ENCODE results near the gene IRAK1BP1. TPM values are rescaled to one million over a fixed set of nuclear protein-coding genes. Genes with fewer than 3 reads are reported as not detected.
A peak's percentile ranks its signal among the peaks of the same experiment; 100 is the strongest.

IRAK1BP1 gene
- total RNA-seq, 1 donor from 2014 or later = 13.8 TPM

GRCh38 chr6:78908621-78909020 lies 41.3 kb downstream of the IRAK1BP1 start:
- Mint-ChIP-seq H3K27me3 (ENCODE audit: unreplicated experiment) (peaks cover 7% of the 10 kb centered on the region), H3K27ac (ENCODE audit: unreplicated experiment) (no peak overlapping the region), H3K4me1 (ENCODE audit: low read depth, unreplicated experiment) (peaks cover 3% of the 10 kb centered on the region), H3K36me3 (ENCODE audit: unreplicated experiment) (peaks cover 9% of the 10 kb centered on the region), H3K9me3 (ENCODE audit: unreplicated experiment) (no peaks in the 10 kb centered on the region), H3K4me3 (ENCODE audit: unreplicated experiment) (no peak overlapping the region)
- no peak for TF ChIP-seq CTCF (IDR thresholded peaks at IDR 0.05; ENCODE audit: partially characterized antibody, unreplicated experiment)
- no peak for DNase-seq

- no peak overlapping the region for H3K27ac Mint-ChIP-seq (ENCODE audit: unreplicated experiment)
- H3K4me1 Mint-ChIP-seq (ENCODE audit: low read depth, unreplicated experiment) = peaks cover 3% of the 10 kb centered on the region
- no peak for TF ChIP-seq CTCF (IDR thresholded peaks at IDR 0.05; ENCODE audit: partially characterized antibody, unreplicated experiment)
- no peak for DNase-seq
- H3K9me3 Mint-ChIP-seq (ENCODE audit: unreplicated experiment) = no peaks in the 10 kb centered on the region
- peaks cover 9% of the 10 kb centered on the region for H3K36me3 Mint-ChIP-seq (ENCODE audit: unreplicated experiment)
- peaks cover 7% of the 10 kb centered on the region for H3K27me3 Mint-ChIP-seq (ENCODE audit: unreplicated experiment)
- peak overlapping the region; percentile 86 for H3K4me3 Mint-ChIP-seq (ENCODE audit: unreplicated experiment)
These were observed 42.0 kb downstream of the IRAK1BP1 start for GRCh38 chr6:78909391-78909790.

DNA sequence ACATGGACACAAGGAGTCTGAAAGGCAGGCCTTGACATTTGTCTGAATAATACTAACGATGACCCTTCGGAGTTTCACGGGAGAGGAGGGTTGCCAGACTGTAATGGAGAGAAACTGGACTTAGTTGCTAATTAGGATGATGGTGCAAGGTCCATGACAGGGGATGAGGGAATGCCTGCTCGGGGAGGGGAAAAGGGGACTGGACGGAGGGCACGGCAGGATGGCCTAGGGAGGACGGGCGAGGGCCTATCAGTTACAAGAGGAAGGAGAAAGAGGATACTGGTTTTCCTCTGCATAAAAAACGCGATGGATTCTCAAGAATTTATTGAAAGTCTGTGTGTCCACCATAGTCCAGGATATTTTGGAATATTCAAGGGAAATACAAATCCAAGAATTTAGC lies 42.7 kb downstream of the IRAK1BP1 start:
- H3K9me3 Mint-ChIP-seq (ENCODE audit: unreplicated experiment) = no peaks in the 10 kb centered on the region
- no peak for DNase-seq
- H3K4me1 Mint-ChIP-seq (ENCODE audit: low read depth, unreplicated experiment) = peaks cover 3% of the 10 kb centered on the region
- peaks cover 9% of the 10 kb centered on the region for H3K36me3 Mint-ChIP-seq (ENCODE audit: unreplicated experiment)
- peak overlapping the region; percentile 86 for H3K4me3 Mint-ChIP-seq (ENCODE audit: unreplicated experiment)
- TF ChIP-seq CTCF (IDR thresholded peaks at IDR 0.05; ENCODE audit: partially characterized antibody, unreplicated experiment) = no peak
- H3K27ac Mint-ChIP-seq (ENCODE audit: unreplicated experiment) = peak overlapping the region; percentile 31
- peaks cover 7% of the 10 kb centered on the region for H3K27me3 Mint-ChIP-seq (ENCODE audit: unreplicated experiment)

DNA sequence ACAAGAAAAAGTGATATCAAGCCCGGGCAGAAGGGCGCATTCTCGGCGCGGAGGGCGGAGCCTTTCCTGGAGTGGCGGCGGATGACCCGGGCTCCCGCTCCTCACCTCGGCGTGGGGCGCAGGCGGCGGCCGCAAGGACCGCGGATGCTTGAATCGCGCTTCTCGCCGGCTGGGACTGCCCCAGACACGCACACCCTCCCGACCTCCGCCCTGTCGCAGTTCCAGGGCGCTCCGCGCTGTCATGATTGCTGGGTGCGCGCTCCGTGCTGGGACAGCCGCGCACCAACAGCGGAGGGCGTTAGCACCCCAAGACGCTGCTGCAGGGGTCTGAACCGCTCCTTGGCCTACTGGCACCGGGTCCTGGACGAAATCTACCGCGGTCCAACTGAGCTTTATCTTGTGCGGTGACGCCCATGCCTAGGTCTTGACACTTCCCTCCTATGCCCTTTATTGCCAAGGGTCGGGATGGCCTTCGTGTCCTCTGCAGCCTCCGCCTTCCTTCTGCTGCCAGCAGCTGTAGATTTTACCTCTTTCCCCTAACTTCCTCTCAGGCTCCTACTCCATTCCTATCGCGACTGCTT lies 43.3 kb downstream of the IRAK1BP1 start:
- peaks cover 3% of the 10 kb centered on the region for H3K4me1 Mint-ChIP-seq (ENCODE audit: low read depth, unreplicated experiment)
- peak overlapping the region; percentile 89 for H3K4me3 Mint-ChIP-seq (ENCODE audit: unreplicated experiment)
- H3K36me3 Mint-ChIP-seq (ENCODE audit: unreplicated experiment) = peaks cover 11% of the 10 kb centered on the region
- H3K27me3 Mint-ChIP-seq (ENCODE audit: unreplicated experiment) = peaks cover 6% of the 10 kb centered on the region
- no peak for TF ChIP-seq CTCF (IDR thresholded peaks at IDR 0.05; ENCODE audit: partially characterized antibody, unreplicated experiment)
- no peak overlapping the region for H3K27ac Mint-ChIP-seq (ENCODE audit: unreplicated experiment)
- peaks cover 2% of the 10 kb centered on the region for H3K9me3 Mint-ChIP-seq (ENCODE audit: unreplicated experiment)
- peak; percentile 67 for DNase-seq

DNA sequence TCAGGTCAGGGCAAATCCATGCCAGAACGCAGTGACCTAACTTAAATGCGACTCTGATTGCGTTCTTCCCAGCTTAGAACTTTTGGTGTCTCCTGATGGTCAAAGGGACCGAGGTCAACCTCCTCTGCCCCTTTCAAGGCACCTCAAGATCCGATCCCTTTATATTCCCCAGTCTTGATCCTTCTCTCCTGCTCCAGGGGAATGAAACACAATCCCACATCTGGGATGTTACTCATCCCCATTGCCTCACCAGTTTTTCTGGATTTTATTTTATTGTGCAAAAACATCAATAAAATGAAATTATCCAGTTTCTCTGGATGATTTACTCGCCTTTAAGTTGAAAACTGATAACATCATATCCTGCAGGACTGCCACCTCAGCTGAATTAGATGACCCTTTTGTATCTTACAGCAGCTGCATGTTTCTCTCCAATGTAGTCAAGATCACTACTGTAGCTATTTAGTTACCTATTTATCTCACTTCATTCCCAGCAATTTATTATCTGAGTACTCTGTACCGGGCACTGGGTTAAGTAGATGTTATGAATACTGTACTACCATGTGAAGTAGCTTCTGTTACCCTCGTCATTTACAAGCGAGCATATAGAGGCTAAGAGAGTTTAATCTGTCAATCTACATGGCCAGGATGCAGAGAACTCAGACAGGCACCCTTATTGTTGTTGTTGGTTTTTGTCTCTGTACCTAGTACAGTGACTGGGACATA lies 44.0 kb downstream of the IRAK1BP1 start:
- no peak overlapping the region for H3K27ac Mint-ChIP-seq (ENCODE audit: unreplicated experiment)
- peaks cover 3% of the 10 kb centered on the region for H3K4me1 Mint-ChIP-seq (ENCODE audit: low read depth, unreplicated experiment)
- H3K36me3 Mint-ChIP-seq (ENCODE audit: unreplicated experiment) = peaks cover 18% of the 10 kb centered on the region
- H3K9me3 Mint-ChIP-seq (ENCODE audit: unreplicated experiment) = peaks cover 3% of the 10 kb centered on the region
- H3K27me3 Mint-ChIP-seq (ENCODE audit: unreplicated experiment) = peaks cover 6% of the 10 kb centered on the region
- peak overlapping the region; percentile 89 for H3K4me3 Mint-ChIP-seq (ENCODE audit: unreplicated experiment)
- DNase-seq = no peak
- TF ChIP-seq CTCF (IDR thresholded peaks at IDR 0.05; ENCODE audit: partially characterized antibody, unreplicated experiment) = no peak

Data from glutamatergic neuron (in vitro differentiated cells).